ENCODE measurements around the gene ZNF559.

DNA sequence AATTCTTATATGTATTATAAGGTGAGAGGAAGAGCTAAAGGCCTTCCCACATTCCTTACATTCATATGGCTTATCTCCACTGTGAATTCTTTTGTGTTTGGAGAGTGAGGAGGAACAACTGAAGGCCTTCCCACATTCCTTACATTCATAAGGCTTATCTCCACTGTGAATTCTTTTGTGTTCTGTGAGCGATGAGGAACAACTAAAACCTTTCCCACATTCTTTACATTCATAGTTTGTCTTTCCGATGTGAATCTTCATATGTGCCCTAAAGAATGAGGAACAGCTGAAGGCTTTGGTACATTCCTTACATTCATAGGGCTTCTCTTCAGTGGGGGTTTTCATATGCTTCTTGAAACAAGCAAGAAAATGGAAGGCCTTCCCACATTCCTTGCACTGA is 27.6 kb upstream of the ZNF559 start:
- TF ChIP-seq EZH2phosphoT487 (IDR thresholded peaks at IDR 0.05; ENCODE audit: insufficient read depth, low read depth) (no peak), EZH2 (IDR thresholded peaks at IDR 0.05; ENCODE audit: insufficient read depth, poor library complexity, severe bottlenecking) (no peak)

Data from GM23248 (cell line).